ENCODE results near the gene PGP. TPM values are rescaled to one million over a fixed set of nuclear protein-coding genes. Genes with fewer than 3 reads are reported as not detected.
"Not testable (repeated sequence)": the region's sequence is repeated elsewhere in the genome, so short reads cannot be mapped to it uniquely, and the experiment has no call there.

PGP gene
- 10 to 100 TPM; 25.8 to 27.9 (median 27.2) TPM for total RNA-seq

- Mint-ChIP-seq H3K9me3 (no peaks in the 10 kb centered on the region), H3K27me3 (ENCODE audit: low read depth) (no peaks in the 10 kb centered on the region), H3K4me1 (ENCODE audit: low read depth) (peaks cover 15% of the 10 kb centered on the region), H3K36me3 (ENCODE audit: insufficient read depth) (peaks cover 6% of the 10 kb centered on the region), H3K4me3 (peak within 1 kb of the TSS; percentile 87)
- ATAC-seq (peak; percentile 92 to 93), DNase-seq (no peak)
Observed at GRCh38 chr16:2214719-2214968, at the start of gene PGP. PGP (minus strand) TSS chr16:2214840; CDS start chr16:2214777, 63 bp downstream.

- ATAC-seq; H3K9me3 Mint-ChIP-seq; DNase-seq; H3K27me3 Mint-ChIP-seq (ENCODE audit: low read depth); H3K4me3 Mint-ChIP-seq: not testable (repeated sequence)
- Mint-ChIP-seq H3K36me3 (ENCODE audit: insufficient read depth) (peaks cover 28% of the 10 kb centered on the region), H3K4me1 (ENCODE audit: low read depth) (peaks cover 28% of the 10 kb centered on the region)
Observed at GRCh38 chr16:2263026-2263425, 48.4 kb upstream of the PGP start.

- peaks cover 12% of the 10 kb centered on the region for H3K4me1 Mint-ChIP-seq (ENCODE audit: low read depth)
- H3K4me3 Mint-ChIP-seq, result no peak overlapping the region
- H3K36me3 Mint-ChIP-seq (ENCODE audit: insufficient read depth), result peaks cover 41% of the 10 kb centered on the region
- DNase-seq (no peak), ATAC-seq (no peak)
- H3K9me3 Mint-ChIP-seq, result no peaks in the 10 kb centered on the region
- no peaks in the 10 kb centered on the region for H3K27me3 Mint-ChIP-seq (ENCODE audit: low read depth)
Observed at GRCh38 chr16:2260250-2260649, 45.6 kb upstream of the PGP start.

GRCh38 chr16:2258530-2258929 is 43.9 kb upstream of the PGP start:
- H3K4me3 Mint-ChIP-seq; DNase-seq; H3K9me3 Mint-ChIP-seq; H3K27me3 Mint-ChIP-seq (ENCODE audit: low read depth); H3K4me1 Mint-ChIP-seq (ENCODE audit: low read depth); ATAC-seq: not testable (repeated sequence)
- peaks cover 43% of the 10 kb centered on the region for H3K36me3 Mint-ChIP-seq (ENCODE audit: insufficient read depth)

- Mint-ChIP-seq H3K4me1 (ENCODE audit: low read depth) (peaks cover 3% of the 10 kb centered on the region), H3K27me3 (ENCODE audit: low read depth) (no peaks in the 10 kb centered on the region), H3K9me3 (no peaks in the 10 kb centered on the region), H3K36me3 (ENCODE audit: insufficient read depth) (peaks cover 42% of the 10 kb centered on the region), H3K4me3 (no peak overlapping the region)
- DNase-seq (no peak), ATAC-seq (no peak)
Observed at GRCh38 chr16:2257726-2258125, 43.1 kb upstream of the PGP start.

- Mint-ChIP-seq H3K4me3 (no peak overlapping the region), H3K36me3 (ENCODE audit: insufficient read depth) (peaks cover 35% of the 10 kb centered on the region), H3K27me3 (ENCODE audit: low read depth) (no peaks in the 10 kb centered on the region), H3K4me1 (ENCODE audit: low read depth) (peaks cover 6% of the 10 kb centered on the region), H3K9me3 (no peaks in the 10 kb centered on the region)
- ATAC-seq (no peak), DNase-seq (no peak)
Observed at GRCh38 chr16:2256531-2257140, 42.0 kb upstream of the PGP start.

- no peaks in the 10 kb centered on the region for H3K27me3 Mint-ChIP-seq (ENCODE audit: low read depth)
- H3K9me3 Mint-ChIP-seq, result no peaks in the 10 kb centered on the region
- ATAC-seq (no peak), DNase-seq (no peak)
- H3K4me1 Mint-ChIP-seq (ENCODE audit: low read depth), result peaks cover 10% of the 10 kb centered on the region
- no peak overlapping the region for H3K4me3 Mint-ChIP-seq
- peaks cover 27% of the 10 kb centered on the region for H3K36me3 Mint-ChIP-seq (ENCODE audit: insufficient read depth)
Observed at GRCh38 chr16:2253293-2253692, 38.7 kb upstream of the PGP start.

GRCh38 chr16:2252806-2253148 is 38.1 kb upstream of the PGP start:
- H3K36me3 Mint-ChIP-seq (ENCODE audit: insufficient read depth), result peaks cover 27% of the 10 kb centered on the region
- ATAC-seq (no peak), DNase-seq (no peak)
- no peaks in the 10 kb centered on the region for H3K27me3 Mint-ChIP-seq (ENCODE audit: low read depth)
- H3K4me1 Mint-ChIP-seq (ENCODE audit: low read depth), result peaks cover 10% of the 10 kb centered on the region
- no peaks in the 10 kb centered on the region for H3K9me3 Mint-ChIP-seq
- H3K4me3 Mint-ChIP-seq, result no peak overlapping the region

GRCh38 chr16:2251296-2252111 is 36.9 kb upstream of the PGP start, which contains the start of gene ECI1:
ECI1 (minus strand) TSS chr16:2251587; CDS start chr16:2251566, 21 bp downstream.
- Mint-ChIP-seq H3K36me3 (ENCODE audit: insufficient read depth) (peaks cover 19% of the 10 kb centered on the region), H3K9me3 (no peaks in the 10 kb centered on the region), H3K4me3 (peak within 1 kb of the TSS; percentile 85), H3K4me1 (ENCODE audit: low read depth) (peaks cover 10% of the 10 kb centered on the region), H3K27me3 (ENCODE audit: low read depth) (no peaks in the 10 kb centered on the region)
- DNase-seq, result peak; percentile 68
- ATAC-seq, result peak; percentile 74 to 80

GRCh38 chr16:2250652-2251295 is 36.1 kb upstream of the PGP start:
- DNase-seq, result peak; percentile 30
- Mint-ChIP-seq H3K4me1 (ENCODE audit: low read depth) (peaks cover 10% of the 10 kb centered on the region), H3K27me3 (ENCODE audit: low read depth) (no peaks in the 10 kb centered on the region), H3K9me3 (no peaks in the 10 kb centered on the region), H3K4me3 (peak overlapping the region; percentile 85), H3K36me3 (ENCODE audit: insufficient read depth) (peaks cover 15% of the 10 kb centered on the region)
- peak; percentile 38 to 45 for ATAC-seq

GRCh38 chr16:2246301-2246885 is 31.8 kb upstream of the PGP start:
- DNase-seq (no peak), ATAC-seq (no peak)
- no peaks in the 10 kb centered on the region for H3K27me3 Mint-ChIP-seq (ENCODE audit: low read depth)
- no peaks in the 10 kb centered on the region for H3K9me3 Mint-ChIP-seq
- H3K4me3 Mint-ChIP-seq, result no peak overlapping the region
- peaks cover 5% of the 10 kb centered on the region for H3K36me3 Mint-ChIP-seq (ENCODE audit: insufficient read depth)
- peaks cover 3% of the 10 kb centered on the region for H3K4me1 Mint-ChIP-seq (ENCODE audit: low read depth)

GRCh38 chr16:2244926-2245795 is 30.5 kb upstream of the PGP start:
- no peak for ATAC-seq

GRCh38 chr16:2244301-2244700 is 29.7 kb upstream of the PGP start:
- H3K9me3 Mint-ChIP-seq, result no peaks in the 10 kb centered on the region
- ATAC-seq (no peak), DNase-seq (no peak)
- H3K27me3 Mint-ChIP-seq (ENCODE audit: low read depth), result no peaks in the 10 kb centered on the region
- peaks cover 5% of the 10 kb centered on the region for H3K36me3 Mint-ChIP-seq (ENCODE audit: insufficient read depth)
- H3K4me3 Mint-ChIP-seq, result no peak overlapping the region
- H3K4me1 Mint-ChIP-seq (ENCODE audit: low read depth), result no peaks in the 10 kb centered on the region

More at GRCh38 chr16:2244926-2245795, 30.5 kb upstream of the PGP start:
- Mint-ChIP-seq H3K27me3 (ENCODE audit: low read depth) (no peaks in the 10 kb centered on the region), H3K4me1 (ENCODE audit: low read depth) (no peaks in the 10 kb centered on the region), H3K4me3 (no peak overlapping the region), H3K9me3 (no peaks in the 10 kb centered on the region), H3K36me3 (ENCODE audit: insufficient read depth) (peaks cover 5% of the 10 kb centered on the region)
- no peak for DNase-seq

GRCh38 chr16:2243781-2244180 is 29.1 kb upstream of the PGP start:
- peaks cover 5% of the 10 kb centered on the region for H3K36me3 Mint-ChIP-seq (ENCODE audit: insufficient read depth)
- ATAC-seq, result peak in 1 of 2 donors; percentile 25
- DNase-seq, result no peak
- H3K9me3 Mint-ChIP-seq, result no peaks in the 10 kb centered on the region
- no peak overlapping the region for H3K4me3 Mint-ChIP-seq
- H3K4me1 Mint-ChIP-seq (ENCODE audit: low read depth), result no peaks in the 10 kb centered on the region
- no peaks in the 10 kb centered on the region for H3K27me3 Mint-ChIP-seq (ENCODE audit: low read depth)

Data from activated T-cell treated with anti-CD3 and anti-CD28 coated beads, Interleukin-2, amount 50 U/mL, for 4 hours (primary cell).